Esophagus (tissue), 2 donors: ENCODE results near the gene EXOSC10. TPM values are rescaled to one million over a fixed set of nuclear protein-coding genes. Genes with fewer than 3 reads are reported as not detected.
"Not testable (repeated sequence)": the region's sequence is repeated elsewhere in the genome, so short reads cannot be mapped to it uniquely, and the experiment has no call there.

Source experiments
- H3K27ac ChIP-seq, 2 donors: one replicate each; pipeline ENCODE4 v1.5.1; 2013; ENCODE audit warnings: low read depth in 2 of 2, mild to moderate bottlenecking in 2 of 2, inconsistent platforms in 1 of 2, low read length in 1 of 2, moderate library complexity in 1 of 2
- H3K27me3 ChIP-seq, 2 donors: one replicate each; pipeline ENCODE4 v1.6.1; 2013; ENCODE audit warnings: low read length in 2 of 2, control low read depth in 1 of 2, mild to moderate bottlenecking in 1 of 2; ENCODE audit not compliant: insufficient read depth in 2 of 2, control insufficient read depth in 1 of 2
- H3K36me3 ChIP-seq, 2 donors: one replicate each; pipeline ENCODE4 v1.6.1; 2013; ENCODE audit warnings: low read length in 1 of 2; ENCODE audit not compliant: control insufficient read depth in 2 of 2, insufficient read depth in 2 of 2
- H3K4me1 ChIP-seq, 2 donors: one replicate each; pipeline ENCODE4 v1.6.1; 2013; ENCODE audit warnings: low read length in 1 of 2; ENCODE audit not compliant: control insufficient read depth in 2 of 2, insufficient read depth in 2 of 2
- H3K4me3 ChIP-seq, 2 donors: one replicate each; pipeline ENCODE4 v1.5.1; 2013; ENCODE audit warnings: low read length in 2 of 2, mild to moderate bottlenecking in 2 of 2, low read depth in 1 of 2, moderate library complexity in 1 of 2
- H3K9me3 ChIP-seq, 2 donors: one replicate each; pipeline ENCODE4 v1.6.1; 2013; ENCODE audit warnings: mild to moderate bottlenecking in 2 of 2, low read depth in 1 of 2, low read length in 1 of 2, moderate library complexity in 1 of 2; ENCODE audit not compliant: control insufficient read depth in 2 of 2, insufficient read depth in 1 of 2
- WGBS, 2 donors: extraction: QIAGEN DNeasy Blood & Tissue Kit; methylation state at CpG; one replicate each; pipeline ENCODE4 v1.1.7; 2013; 5-methylcytosine and 5-hydroxymethylcytosine counted together
- polyA plus RNA-seq, 2 donors: library from polyadenylated mRNA; stranded (reverse); fragments of 200-250 nt; gene quantifications; one replicate each; pipeline ENCODE4 v1.2.3, GENCODE V29; 2013
- donor health status: healthy with polysubstance abuse.
- donor health status: Bipolar disorder and iron deficiency.

EXOSC10 gene
- polyA plus RNA-seq, 2 donors: 30.7 to 35.1 TPM

- Histone ChIP-seq H3K9me3 (no peaks in the 10 kb centered on the region), H3K27me3 (no peaks in the 10 kb centered on the region), H3K36me3 (peaks cover 4 to 22% of the 10 kb centered on the region in 2 donors), H3K4me1 (no peaks in the 10 kb centered on the region), H3K4me3 (no peak overlapping the region), H3K27ac (no peak overlapping the region)
- 89 to 97% methylated on average over 1 of the region's 1 CpG for WGBS, 2 donors
Observed at GRCh38 chr1:11025618-11026017, 74.1 kb downstream of the EXOSC10 start.

DNA sequence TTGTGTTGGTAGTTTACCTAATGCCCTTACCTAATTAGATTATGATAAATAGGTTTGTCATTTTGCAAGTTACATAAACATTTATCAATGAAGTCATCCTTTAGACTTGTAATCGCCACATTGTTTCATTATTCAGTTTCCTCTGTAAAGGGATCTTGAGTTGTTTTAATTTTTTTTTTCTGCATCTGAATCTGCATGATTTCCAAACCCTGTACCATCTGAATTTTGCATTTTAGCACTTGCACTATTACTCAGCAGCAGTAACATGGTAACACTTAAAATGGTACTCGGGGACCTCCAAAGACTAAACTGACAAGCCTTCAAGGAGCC is 74.8 kb downstream of the EXOSC10 start:
- Histone ChIP-seq H3K27ac (no peak overlapping the region), H3K4me3 (no peak overlapping the region), H3K27me3 (no peaks in the 10 kb centered on the region), H3K9me3 (no peaks in the 10 kb centered on the region), H3K36me3 (peaks cover 4 to 25% of the 10 kb centered on the region in 2 donors), H3K4me1 (no peaks in the 10 kb centered on the region)
- WGBS, 2 donors: 72 to 76% methylated on average over 2 of the region's 2 CpGs

GRCh38 chr1:11024154-11024873 is 75.4 kb downstream of the EXOSC10 start:
- Histone ChIP-seq H3K9me3 (no peaks in the 10 kb centered on the region), H3K27ac (no peak overlapping the region), H3K4me3 (no peak overlapping the region), H3K36me3 (peaks cover 4 to 25% of the 10 kb centered on the region in 2 donors), H3K4me1 (no peaks in the 10 kb centered on the region), H3K27me3 (no peaks in the 10 kb centered on the region)
- 83 to 87% methylated on average over 3 of the region's 3 CpGs for WGBS, 2 donors

- H3K36me3 ChIP-seq: peaks cover 8 to 28% of the 10 kb centered on the region in 2 donors
- H3K4me3 ChIP-seq: no peak overlapping the region
- no peaks in the 10 kb centered on the region for H3K9me3 ChIP-seq
- 90 to 92% methylated on average over 14 of the region's 14 CpGs for WGBS, 2 donors
- H3K27ac ChIP-seq: no peak overlapping the region
- H3K4me1 ChIP-seq: no peaks in the 10 kb centered on the region
- H3K27me3 ChIP-seq: no peaks in the 10 kb centered on the region
Observed at GRCh38 chr1:11023201-11023600, 76.5 kb downstream of the EXOSC10 start.

DNA sequence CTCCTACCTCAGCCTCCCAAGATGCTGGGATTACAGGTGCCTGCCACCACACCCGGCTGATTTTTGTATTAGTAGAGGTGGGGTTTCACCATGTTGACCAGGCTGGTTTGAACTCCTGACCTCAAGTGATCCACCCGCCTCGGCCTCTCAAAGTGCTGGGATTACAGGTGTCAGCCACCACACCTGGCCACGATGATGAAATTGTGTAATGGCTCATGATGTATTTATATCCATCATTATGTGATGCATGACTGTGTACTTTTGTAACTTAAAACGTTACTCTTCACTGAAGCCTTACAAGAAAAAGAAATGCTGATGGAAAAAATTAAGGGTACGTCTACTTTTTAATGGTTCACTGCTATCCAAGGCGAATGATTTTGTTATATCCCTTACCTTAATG is 79.7 kb downstream of the EXOSC10 start:
- Histone ChIP-seq H3K9me3 (no peaks in the 10 kb centered on the region), H3K36me3 (peaks cover 8 to 28% of the 10 kb centered on the region in 2 donors), H3K27ac (no peak overlapping the region), H3K4me3 (no peak overlapping the region), H3K4me1 (no peaks in the 10 kb centered on the region), H3K27me3 (no peaks in the 10 kb centered on the region)
- 81 to 82% methylated on average over 7 of the region's 7 CpGs for WGBS, 2 donors

DNA sequence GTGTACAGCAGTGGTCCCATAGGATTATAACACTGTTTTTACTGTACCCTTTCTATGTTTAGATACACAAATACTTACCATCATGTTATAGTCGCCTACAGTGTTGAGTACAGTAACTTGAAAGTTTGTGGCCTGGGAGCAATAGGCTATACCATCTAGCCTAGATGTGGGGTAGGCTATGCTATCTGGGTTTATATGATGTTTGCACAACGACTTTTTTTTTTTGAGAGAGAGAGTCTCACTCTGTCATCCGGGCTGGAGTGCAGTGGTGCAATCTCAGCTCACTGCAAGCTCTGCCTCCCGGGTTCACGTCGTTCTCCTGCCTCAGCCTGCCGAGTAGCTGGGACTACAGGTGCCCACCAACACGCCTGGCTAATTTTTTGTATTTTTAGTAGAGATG is 80.3 kb downstream of the EXOSC10 start:
- 83 to 86% methylated on average over 8 of the region's 8 CpGs for whole genome bisulfite sequencing, 2 donors
- not testable (repeated sequence) for H3K9me3 ChIP-seq, H3K27ac ChIP-seq, H3K4me1 ChIP-seq, H3K27me3 ChIP-seq, H3K4me3 ChIP-seq
- peaks cover 8 to 28% of the 10 kb centered on the region in 2 donors for H3K36me3 ChIP-seq

Other genes starting within 250 kb of the EXOSC10 start
- 100 to 1,000 TPM in 1 of 2 donors, 10 to 100 TPM in 1; 69.0 to 115 TPM for gene TARDBP, start 87.2 kb downstream of the EXOSC10 start, polyA plus RNA-seq
- gene MASP2, start 52.6 kb downstream of the EXOSC10 start, polyA plus RNA-seq: under 1 TPM in 1 of 2 donors, not detected in 1; 0.02 TPM
- 10 to 100 TPM; 58.4 to 65.2 TPM for gene SRM, start 39.9 kb downstream of the EXOSC10 start, polyA plus RNA-seq
- under 1 TPM; 0.10 to 0.28 TPM for gene ANGPTL7, start 89.5 kb upstream of the EXOSC10 start, polyA plus RNA-seq
- gene MTOR, start 162.7 kb upstream of the EXOSC10 start, polyA plus RNA-seq: 10 to 100 TPM; 16.0 to 17.7 TPM
- 1 to 10 TPM; 3.0 to 6.6 TPM for gene UBIAD1, start 173.3 kb upstream of the EXOSC10 start, polyA plus RNA-seq